DMS53 treated with DMSO at 0.1 percent for 48 hours (cell line): ENCODE data around the gene DLEU7.

ENCODE experiments used
- DNase-seq: peaks from one replicate; lab custom pipeline; 2025; ENCODE audit not compliant: unreplicated experiment; lab: John Stamatoyannopoulos, UW

The DLEU7 gene

GRCh38 chr13:50797091-50797490 is 46.4 kb downstream of the DLEU7 start:
- DNase-seq: no peak

GRCh38 chr13:50796463-50796862 is 47.0 kb downstream of the DLEU7 start:
- no peak for DNase-seq

GRCh38 chr13:50794226-50794625 is 49.3 kb downstream of the DLEU7 start:
- no peak for DNase-seq

GRCh38 chr13:50793026-50793425 is 50.5 kb downstream of the DLEU7 start:
- no peak for DNase-seq

GRCh38 chr13:50788551-50789210 is 54.8 kb downstream of the DLEU7 start:
- DNase-seq: no peak

- no peak for DNase-seq
Observed at GRCh38 chr13:50787316-50788195, 55.9 kb downstream of the DLEU7 start.

- no peak for DNase-seq
Observed at GRCh38 chr13:50783717-50784290, 59.7 kb downstream of the DLEU7 start.

GRCh38 chr13:50783066-50783465 is 60.4 kb downstream of the DLEU7 start:
- DNase-seq: no peak

GRCh38 chr13:50780201-50781015 is 63.1 kb downstream of the DLEU7 start:
- no peak for DNase-seq

GRCh38 chr13:50779443-50780200 is 63.9 kb downstream of the DLEU7 start:
- no peak for DNase-seq
